GM12801 (cell line): ENCODE results near the gene OCIAD2.

Experiments used
- CTCF ChIP-seq: IDR thresholded peaks from one replicate; pipeline ENCODE4 v1.5.1; 2011; ENCODE audit warnings: control low read depth; ENCODE audit not compliant: insufficient read length; ENCODE audit errors: extremely low read depth

OCIAD2 gene

GRCh38 chr4:48944252-48944651 is 37.7 kb upstream of the OCIAD2 start:
- no peak for TF ChIP-seq CTCF

- no peak for TF ChIP-seq CTCF
Measured at GRCh38 chr4:48943387-48943786, 36.8 kb upstream of the OCIAD2 start.

DNA sequence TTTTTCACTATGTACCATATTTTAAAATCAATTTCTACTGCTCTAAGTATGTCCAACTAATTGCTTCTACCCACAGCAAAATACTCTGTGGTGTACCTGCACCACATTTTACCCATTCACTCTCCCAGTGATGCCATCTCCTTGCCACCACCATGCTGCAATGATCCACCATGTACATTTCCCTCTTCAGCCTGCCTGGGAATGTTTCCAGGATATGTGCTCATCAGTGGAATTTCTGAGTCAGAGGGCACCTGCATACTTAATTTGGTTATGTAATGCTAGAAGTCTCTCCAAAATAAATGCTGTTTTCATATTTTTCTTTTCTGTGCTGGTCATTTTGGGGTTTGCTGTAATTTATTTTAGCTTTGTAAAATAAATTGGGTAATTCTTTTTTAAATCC is 33.2 kb upstream of the OCIAD2 start:
- no peak for TF ChIP-seq CTCF

DNA sequence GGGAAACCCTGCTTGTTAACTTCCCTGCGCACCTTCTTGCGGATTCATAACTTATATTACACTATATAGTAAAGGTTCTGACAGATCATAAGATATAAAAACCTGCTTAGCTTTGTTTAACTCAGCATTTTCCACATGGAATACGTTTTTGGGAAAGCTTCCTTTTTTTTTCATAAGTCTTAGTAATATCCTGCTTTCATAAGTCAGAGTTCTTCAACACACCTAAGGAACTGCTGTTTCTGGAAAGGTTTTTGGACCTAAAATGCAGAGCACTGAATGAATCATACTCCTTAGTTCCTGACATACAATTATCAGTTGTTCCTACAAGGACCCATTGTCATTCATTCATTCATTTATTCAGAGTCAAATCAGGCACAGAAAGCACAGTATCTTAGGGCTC is 32.3 kb upstream of the OCIAD2 start:
- TF ChIP-seq CTCF: no peak

DNA sequence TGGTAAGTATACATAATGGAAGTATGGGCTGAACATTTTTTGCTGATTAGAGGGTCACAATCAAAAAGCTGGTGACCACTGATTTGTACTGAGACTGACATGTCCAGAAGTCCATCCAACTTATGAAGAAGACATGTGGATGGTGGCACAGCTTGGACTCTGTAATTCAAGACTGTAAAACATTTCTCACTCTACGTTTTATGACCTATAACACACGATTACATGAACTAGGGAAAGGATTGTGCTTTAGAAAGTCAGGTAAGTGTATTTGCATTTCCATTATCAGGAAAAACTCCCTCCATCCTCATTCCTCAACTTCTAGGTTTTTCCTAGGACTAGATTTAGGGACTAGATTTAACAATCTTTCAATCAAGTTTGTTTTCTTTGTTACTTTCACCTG is 30.5 kb upstream of the OCIAD2 start:
- TF ChIP-seq CTCF: no peak

GRCh38 chr4:48931459-48931858 is 24.9 kb upstream of the OCIAD2 start:
- TF ChIP-seq CTCF: no peak

GRCh38 chr4:48930654-48931053 is 24.1 kb upstream of the OCIAD2 start:
- TF ChIP-seq CTCF: no peak

DNA sequence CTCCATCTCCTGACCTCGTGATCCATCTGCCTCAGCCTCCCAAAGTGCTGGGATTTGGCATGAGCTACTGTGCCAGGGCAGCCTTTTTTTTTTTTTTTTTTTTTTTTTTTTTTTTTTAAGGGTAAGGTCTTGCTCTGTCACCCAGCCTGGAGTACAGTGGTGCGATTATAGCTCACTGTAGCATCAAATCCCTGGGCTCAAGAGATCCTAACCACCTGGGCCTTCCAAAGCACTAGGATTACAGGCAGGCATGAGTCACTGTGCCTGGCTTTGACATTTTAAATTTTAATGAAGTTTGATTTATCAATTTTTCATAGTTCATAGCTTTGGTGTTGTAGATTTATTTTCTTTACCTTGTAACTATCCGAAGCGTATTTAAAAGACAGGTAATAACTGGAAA is 17.8 kb upstream of the OCIAD2 start:
- TF ChIP-seq CTCF: no peak
